Measurements from ENCODE around the gene DLG1.

DLG1 gene

DNA sequence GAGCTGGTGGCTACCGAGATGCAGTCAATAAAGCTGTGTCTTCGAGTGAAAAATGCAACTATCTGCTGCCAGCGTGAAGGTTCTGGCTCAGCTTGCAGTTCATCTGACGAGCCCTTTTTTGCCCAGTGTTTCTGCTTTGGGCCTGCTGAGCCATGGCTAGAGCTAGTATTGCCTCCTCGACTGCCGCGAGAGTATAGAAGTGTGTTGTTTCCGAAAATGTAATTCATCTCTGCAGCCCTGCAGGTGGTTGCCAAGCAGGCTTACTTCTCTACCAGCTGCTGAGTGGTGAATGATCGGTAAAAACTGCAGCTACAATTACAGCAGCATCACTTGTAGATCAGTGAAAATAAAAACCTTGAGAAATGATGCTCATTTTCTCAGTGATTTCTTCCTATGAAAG lies 114.8 kb downstream of the DLG1 start:
- in situ Hi-C loops (cut with MboI; ENCODE audit: low sequenced_read_pairs) = no loop called here

GRCh38 chr3:197181741-197182140 lies 116.7 kb downstream of the DLG1 start:
- in situ Hi-C loops (cut with MboI; ENCODE audit: low sequenced_read_pairs) = no loop called here

GRCh38 chr3:197178998-197179397 lies 119.4 kb downstream of the DLG1 start:
- in situ Hi-C loops (cut with MboI; ENCODE audit: low sequenced_read_pairs) = no loop called here

DNA sequence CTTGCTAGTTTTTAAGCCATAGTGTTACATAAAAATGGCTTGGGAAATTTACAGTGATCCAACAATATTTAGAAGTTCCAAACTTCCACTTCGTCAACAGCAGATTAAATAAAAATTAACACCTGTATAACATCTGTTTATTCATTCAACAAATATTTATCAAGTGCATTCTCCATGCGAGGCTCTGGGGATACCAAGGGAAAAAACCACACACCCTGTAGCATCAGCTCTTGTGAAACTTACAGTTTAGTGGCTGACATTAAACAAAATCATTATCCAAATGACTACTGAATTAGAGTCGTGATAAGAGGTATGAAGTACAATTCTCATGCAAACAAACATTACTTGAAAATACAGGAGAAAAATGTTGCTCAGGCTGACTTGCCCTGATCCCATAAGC lies 122.9 kb downstream of the DLG1 start:
- in situ Hi-C loops (cut with MboI; ENCODE audit: low sequenced_read_pairs) = no loop called here

DNA sequence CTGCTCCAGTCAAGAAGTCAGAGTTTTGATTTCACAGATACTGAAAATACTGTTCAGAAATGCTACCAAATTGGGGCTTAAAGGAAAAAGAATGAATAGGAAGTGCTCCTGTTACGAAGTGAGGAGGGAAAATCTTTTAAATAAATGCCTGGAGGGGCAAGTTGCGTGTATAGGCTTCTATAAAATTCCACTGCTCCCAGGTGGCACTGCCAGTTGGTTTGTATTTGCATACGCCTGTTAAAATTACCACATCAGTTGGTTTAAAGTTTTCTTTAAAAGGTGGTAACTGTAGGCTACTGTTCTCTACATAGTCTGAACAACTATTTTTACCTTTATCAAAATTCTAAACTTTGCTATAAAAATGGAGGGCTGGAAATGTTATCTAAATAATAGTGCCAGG lies 123.5 kb downstream of the DLG1 start:
- in situ Hi-C loops (cut with MboI; ENCODE audit: low sequenced_read_pairs) = no loop called here

GRCh38 chr3:197173620-197174019 lies 124.8 kb downstream of the DLG1 start:
- in situ Hi-C loops (cut with MboI; ENCODE audit: low sequenced_read_pairs) = no loop called here

GRCh38 chr3:197171481-197172067 lies 126.8 kb downstream of the DLG1 start:
- in situ Hi-C loops (cut with MboI; ENCODE audit: low sequenced_read_pairs) = no loop called here

DNA sequence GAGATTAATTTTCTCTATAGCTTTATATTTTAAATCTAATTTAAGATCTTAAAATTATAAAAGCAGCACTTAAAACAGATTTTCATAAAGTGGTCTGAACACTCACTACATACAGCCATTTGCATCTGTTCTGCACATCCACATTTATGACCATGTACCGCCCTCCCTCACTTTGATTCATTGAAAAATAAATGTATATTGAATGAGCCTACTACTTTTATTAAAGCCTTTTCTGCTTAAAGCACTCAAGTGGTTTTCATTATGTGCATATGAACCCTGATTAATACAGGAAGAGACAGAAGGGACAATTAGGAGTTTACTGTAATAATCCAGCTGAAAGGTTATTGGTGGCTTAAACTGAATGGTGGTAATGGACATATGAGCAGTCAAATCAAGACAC lies 129.4 kb downstream of the DLG1 start:
- in situ Hi-C loops (cut with MboI; ENCODE audit: low sequenced_read_pairs) = no loop called here

DNA sequence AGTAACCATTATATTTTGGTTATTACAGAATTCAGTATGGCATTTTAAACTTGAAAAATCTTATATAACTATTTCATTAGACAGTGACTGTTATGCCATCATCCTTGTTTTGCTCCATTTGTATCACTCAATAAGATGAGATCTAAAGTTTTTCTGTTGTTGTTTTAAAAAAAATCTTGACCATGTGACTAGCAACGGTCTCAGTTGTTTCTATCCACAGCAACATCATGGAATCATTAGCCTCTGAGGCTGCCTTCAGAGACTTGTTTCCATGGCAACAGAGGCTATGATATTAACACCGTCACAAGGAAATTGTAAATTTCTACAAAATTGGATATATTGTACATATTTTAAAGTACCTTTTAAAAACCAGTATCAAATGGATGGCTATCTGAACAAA lies 129.8 kb downstream of the DLG1 start:
- in situ Hi-C loops (cut with MboI; ENCODE audit: low sequenced_read_pairs) = no loop called here

GRCh38 chr3:197168063-197168462 lies 130.3 kb downstream of the DLG1 start:
- in situ Hi-C loops (cut with MboI; ENCODE audit: low sequenced_read_pairs) = no loop called here

DNA sequence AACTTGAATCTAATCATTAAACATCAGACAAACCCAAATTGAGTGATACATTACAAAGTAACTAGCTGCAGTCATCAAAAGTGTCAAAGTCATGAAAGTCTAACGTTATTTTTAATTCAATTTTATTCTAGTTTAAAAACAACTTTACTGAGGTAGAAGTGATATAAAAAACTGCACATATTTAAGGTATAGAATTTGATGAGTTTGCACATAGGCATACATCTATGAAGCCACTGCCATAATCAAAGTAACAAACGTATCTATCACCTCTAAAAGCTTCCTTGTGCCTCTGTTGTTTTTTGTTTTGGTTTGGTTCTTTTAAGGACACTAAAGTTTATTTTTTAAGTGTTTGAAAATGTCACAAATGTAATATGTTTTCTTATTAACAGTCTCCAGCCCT lies 130.9 kb downstream of the DLG1 start:
- in situ Hi-C loops (cut with MboI; ENCODE audit: low sequenced_read_pairs) = no loop called here

GRCh38 chr3:197165890-197166289 lies 132.5 kb downstream of the DLG1 start:
- in situ Hi-C loops (cut with MboI; ENCODE audit: low sequenced_read_pairs) = no loop called here

GRCh38 chr3:197155046-197155445 lies 143.4 kb downstream of the DLG1 start:
- in situ Hi-C loops (cut with MboI; ENCODE audit: low sequenced_read_pairs) = no loop called here

GRCh38 chr3:197151580-197151979 lies 146.8 kb downstream of the DLG1 start:
- in situ Hi-C loops (cut with MboI; ENCODE audit: low sequenced_read_pairs) = no loop called here

DNA sequence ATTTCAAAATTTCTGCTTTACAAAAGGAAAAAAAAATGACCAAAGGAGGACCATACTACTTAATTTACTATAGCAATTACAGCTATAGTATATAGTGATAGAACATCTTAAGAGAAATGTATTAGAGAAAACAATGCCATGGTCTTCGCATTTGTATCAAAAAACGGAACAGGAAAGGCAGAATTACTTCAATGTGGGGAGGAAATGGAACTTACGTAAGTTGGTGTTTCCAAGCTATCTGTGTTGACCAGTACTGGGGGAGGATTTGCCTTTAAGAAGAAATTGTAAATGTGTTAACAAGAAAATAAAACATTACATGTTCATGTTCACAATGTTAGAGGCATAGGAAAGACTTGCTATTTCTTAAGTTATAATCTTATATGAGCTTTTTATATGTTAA lies 148.9 kb downstream of the DLG1 start:
- in situ Hi-C loops (cut with MboI; ENCODE audit: low sequenced_read_pairs) = no loop called here

DNA sequence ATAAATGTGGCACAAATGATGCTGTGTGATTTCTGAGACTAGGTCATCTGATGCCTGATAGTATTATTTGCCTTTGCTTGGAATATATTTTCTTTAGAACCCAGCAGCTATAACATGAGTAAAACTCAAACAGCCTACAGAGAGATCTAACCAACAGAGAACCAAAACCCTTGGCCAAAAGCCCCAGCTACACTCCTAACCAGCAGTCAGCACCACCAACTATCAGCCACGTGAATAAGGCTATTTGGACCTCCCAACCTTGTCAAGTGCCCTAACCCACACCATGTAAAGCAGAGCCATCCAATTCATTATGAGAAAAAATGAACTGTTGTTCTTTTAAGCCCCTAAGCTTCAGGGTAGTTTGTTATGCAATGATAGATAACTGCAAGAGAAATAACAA lies 154.2 kb downstream of the DLG1 start:
- in situ Hi-C loops (cut with MboI; ENCODE audit: low sequenced_read_pairs) = no loop called here

GRCh38 chr3:197139586-197139985 lies 158.8 kb downstream of the DLG1 start:
- in situ Hi-C loops (cut with MboI; ENCODE audit: low sequenced_read_pairs) = no loop called here

DNA sequence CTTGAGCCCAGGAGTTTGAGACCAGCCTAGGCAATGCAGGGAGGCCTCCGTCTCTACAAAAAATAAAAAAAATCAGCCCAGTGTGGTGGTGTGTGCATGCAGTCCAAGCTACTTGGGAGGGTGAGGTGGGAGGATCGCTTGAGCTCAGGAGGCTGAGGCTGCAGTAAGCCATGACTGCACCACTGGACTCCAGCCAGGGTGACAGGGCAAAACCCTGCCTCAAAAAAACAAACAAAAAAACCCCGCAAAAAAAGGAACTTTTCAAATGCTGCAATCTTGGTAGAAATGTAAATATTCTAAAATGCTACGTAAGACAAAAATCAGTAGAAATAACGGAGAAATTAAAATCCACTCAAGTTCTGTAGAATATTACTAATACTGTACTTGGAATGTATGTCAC lies 160.7 kb downstream of the DLG1 start:
- in situ Hi-C loops (cut with MboI; ENCODE audit: low sequenced_read_pairs) = no loop called here

- in situ Hi-C loops (cut with MboI; ENCODE audit: low sequenced_read_pairs) = no loop called here
These were observed 161.7 kb downstream of the DLG1 start for GRCh38 chr3:197136744-197137143.

- in situ Hi-C loops (cut with MboI; ENCODE audit: low sequenced_read_pairs) = no loop called here
These were observed 163.2 kb downstream of the DLG1 start for GRCh38 chr3:197135212-197135611.

DNA sequence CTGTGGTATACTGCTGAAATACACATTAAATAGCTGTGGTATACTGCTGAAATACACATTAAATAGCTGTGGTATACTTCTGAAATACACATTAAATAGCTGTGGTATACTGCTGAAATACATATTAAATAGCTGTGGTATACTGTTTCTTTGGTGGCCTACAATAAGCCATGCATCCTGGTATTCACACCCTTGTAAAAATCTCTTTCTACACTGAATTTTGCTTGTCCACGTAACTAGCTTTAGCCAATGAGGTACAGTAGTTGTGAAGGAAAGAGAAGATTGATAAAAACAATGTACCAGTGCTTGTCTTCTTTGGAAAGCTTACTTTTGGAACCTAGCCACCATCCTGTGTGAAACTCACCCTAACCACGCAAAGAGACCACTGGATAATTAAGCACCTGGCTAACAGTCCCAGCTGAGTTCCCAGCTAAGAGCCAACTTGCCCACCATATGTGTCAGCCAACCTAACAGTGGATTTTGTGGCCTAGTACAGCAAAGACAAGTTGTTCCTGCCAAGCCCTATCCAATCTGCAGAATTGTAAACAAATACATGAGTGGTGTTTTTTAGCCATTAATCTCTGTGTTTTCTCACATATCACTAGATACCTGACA lies 165.4 kb downstream of the DLG1 start:
- in situ Hi-C loops (cut with MboI; ENCODE audit: low sequenced_read_pairs) = no loop called here

DNA sequence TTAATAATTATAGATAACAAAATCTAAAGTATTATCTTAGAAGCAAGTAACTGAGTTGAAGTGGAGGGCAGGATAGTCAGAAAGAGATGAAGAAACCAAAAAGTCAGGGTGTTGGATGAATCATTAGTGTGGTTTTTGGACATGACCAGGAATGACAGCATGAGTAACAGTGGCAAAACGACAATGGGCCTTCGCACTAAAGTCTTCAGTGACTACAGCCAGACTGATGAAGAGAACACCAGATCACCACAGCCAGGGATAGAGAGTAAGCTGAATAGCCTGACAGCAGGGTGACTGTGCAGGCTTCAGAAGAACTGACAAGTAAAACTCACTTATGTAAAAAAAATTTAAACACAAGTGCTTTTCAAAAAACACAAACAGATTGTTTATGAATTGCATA lies 172.8 kb downstream of the DLG1 start:
- in situ Hi-C loops (cut with MboI; ENCODE audit: low sequenced_read_pairs) = no loop called here

GRCh38 chr3:197124713-197125112 lies 173.7 kb downstream of the DLG1 start:
- in situ Hi-C loops (cut with MboI; ENCODE audit: low sequenced_read_pairs) = no loop called here

Measured in hTERT RPE-1 (cell line).